H1 (cell line): ENCODE measurements around the gene MAP9. TPM values are rescaled to one million over a fixed set of nuclear protein-coding genes. Genes with fewer than 3 reads are reported as not detected.

ENCODE experiments used
- polyA plus RNA-seq, 7 experiments: library from polyadenylated mRNA; depleted of rRNA in 3 of 7; stranded (reverse) in 5 of 7; unstranded in 2 of 7; fragments of >200 nt in 5 of 7; fragments of 200-250 nt in 2 of 7; gene quantifications; 1 replicate in 5 of 7; 2 replicates in 1 of 7; 4 replicates in 1 of 7; pipeline versions ENCODE4 v1.2.1 to v1.2.3, GENCODE V29; 2011 to 2013; ENCODE audit warnings: missing spikeins in 2 of 7, mixed read lengths in 2 of 7
- small RNA-seq: library from polyadenylated mRNA; stranded (forward); fragments of <200 nt; extraction: miRNeasy Mini kit (QIAGEN cat#:217004); gene quantifications from one replicate; pipeline ENCODE3, GENCODE V24; 2013; ENCODE audit not compliant: insufficient read depth
- total RNA-seq: library from RNA; stranded (reverse); fragmentation: NEBNext Ultra II Directional; extraction: Animal tissue kit (Norgen Biotek cat#: 25700); gene quantifications from 2 replicates; pipeline ENCODE4 v1.2.1, GENCODE V29; 2021

MAP9 gene
- total and polyA plus RNA-seq, 2 of the 8 experiments (the other 6 are each of a cell fraction or from before 2014, with no cell fraction given), result 2.1 to 18.9 TPM

Small RNAs within 50 kb of the gene (small RNA-seq; reads per million reads assigned to genes)
- gene AC097467.4 (not detected), gene YWHAEP4 (not detected)

Other genes starting within 250 kb of the MAP9 start
- 0.34 and 0.41 TPM in 2 replicates for gene NPY2R, start 168.3 kb downstream of the MAP9 start, total RNA-seq
- 0.09 and 0.14 TPM in 2 replicates for gene NPY2R, start 168.3 kb downstream of the MAP9 start, polyA plus RNA-seq (2011; rRNA removed)